Loucy (cell line): ENCODE measurements around the gene ASCL1.

Source experiments
- H2AFZ ChIP-seq: fragments of 200-600 bp; sonication (generic); 2 replicates; pipeline ENCODE4 v1.6.0; 2016; ENCODE audit warnings: antibody characterized with exemption, mild to moderate bottlenecking, low read length, moderate library complexity
- H3F3A ChIP-seq: fragments of 200-600 bp; 2 replicates; pipeline ENCODE4 v1.6.0; 2016; ENCODE audit warnings: antibody characterized with exemption, low read depth, mild to moderate bottlenecking
- H3K27me3 ChIP-seq: fragments of 200-600 bp; sonication (generic); 2 replicates; pipeline ENCODE4 v1.6.1; 2014; ENCODE audit warnings: low read length, mild to moderate bottlenecking; ENCODE audit not compliant: insufficient read depth, poor library complexity, severe bottlenecking
- H3K36me3 ChIP-seq: fragments of 200-600 bp; sonication (generic); 2 replicates; pipeline ENCODE4 v1.6.1; 2016; ENCODE audit warnings: low read length; ENCODE audit not compliant: insufficient read depth
- H3K4me1 ChIP-seq: fragments of 200-600 bp; sonication (generic); 2 replicates; pipeline ENCODE4 v1.5.1; 2014; ENCODE audit warnings: low read length, mild to moderate bottlenecking; ENCODE audit not compliant: insufficient read depth, poor library complexity, severe bottlenecking
- H3K4me2 ChIP-seq: fragments of 200-600 bp; sonication (generic); 2 replicates; pipeline ENCODE4 v1.6.0; 2014; ENCODE audit warnings: antibody characterized with exemption, low read length, low read depth, mild to moderate bottlenecking; ENCODE audit not compliant: poor library complexity, severe bottlenecking
- H3K4me3 ChIP-seq: fragments of 200-600 bp; sonication (generic); 2 replicates; pipeline ENCODE4 v1.5.1; 2014; ENCODE audit warnings: low read length, mild to moderate bottlenecking, mixed read lengths; ENCODE audit not compliant: poor library complexity, severe bottlenecking
- H3K79me2 ChIP-seq: fragments of 200-600 bp; sonication (generic); 2 replicates; pipeline ENCODE4 v1.6.1; 2014; ENCODE audit warnings: low read length; ENCODE audit not compliant: insufficient read depth
- H3K9ac ChIP-seq: fragments of 200-600 bp; sonication (generic); 2 replicates; pipeline ENCODE4 v1.6.0; 2014; ENCODE audit warnings: mild to moderate bottlenecking, low read depth, low read length, moderate library complexity; ENCODE audit not compliant: poor library complexity, severe bottlenecking
- H3K9me2 ChIP-seq: fragments of 200-600 bp; sonication (generic); replicated peaks from 2 replicates; pipeline ENCODE4 v1.6.1; 2016; ENCODE audit warnings: low read depth, low read length, mixed read lengths
- H3K9me3 ChIP-seq: fragments of 200-600 bp; sonication (generic); 2 replicates; pipeline ENCODE4 v1.6.1; 2014; ENCODE audit warnings: mild to moderate bottlenecking, antibody characterized with exemption, low read length, low read depth; ENCODE audit not compliant: insufficient read depth
- H4K20me1 ChIP-seq: fragments of 200-600 bp; sonication (generic); 2 replicates; pipeline ENCODE4 v1.6.0; 2014; ENCODE audit warnings: antibody characterized with exemption, low read length, mild to moderate bottlenecking; ENCODE audit not compliant: insufficient read depth, poor library complexity, severe bottlenecking
- EZH2phosphoT487 ChIP-seq: fragments of 200-600 bp; IDR thresholded peaks from 2 replicates; pipeline ENCODE4 v1.6.1; 2018; ENCODE audit warnings: antibody characterized with exemption, mild to moderate bottlenecking, moderate library complexity, borderline replicate concordance
- TF ChIP-seq, protein P1 (sequence below): fragments of 200-600 bp; sonication (generic); conservative IDR thresholded peaks from 2 replicates; pipeline ENCODE4 v1.5.1; 2014; ENCODE audit warnings: mild to moderate bottlenecking, antibody characterized with exemption, low read length

Gene ASCL1

GRCh38 chr12:102910792-102911191 is 46.7 kb upstream of the ASCL1 start:
- Histone ChIP-seq H2AFZ (no peak overlapping the region), H3K4me3 (no peak overlapping the region), H3K4me1 (no peaks in the 10 kb centered on the region), H3K27me3 (no peaks in the 10 kb centered on the region), H3K4me2 (no peak overlapping the region), H3K9me2 (no peaks in the 10 kb centered on the region), H3K79me2 (no peaks in the 10 kb centered on the region), H3K36me3 (no peaks in the 10 kb centered on the region), H3F3A (no peaks in the 10 kb centered on the region), H3K9me3 (no peaks in the 10 kb centered on the region), H4K20me1 (no peaks in the 10 kb centered on the region), H3K9ac (no peak overlapping the region)
- TF ChIP-seq, protein P1, sequence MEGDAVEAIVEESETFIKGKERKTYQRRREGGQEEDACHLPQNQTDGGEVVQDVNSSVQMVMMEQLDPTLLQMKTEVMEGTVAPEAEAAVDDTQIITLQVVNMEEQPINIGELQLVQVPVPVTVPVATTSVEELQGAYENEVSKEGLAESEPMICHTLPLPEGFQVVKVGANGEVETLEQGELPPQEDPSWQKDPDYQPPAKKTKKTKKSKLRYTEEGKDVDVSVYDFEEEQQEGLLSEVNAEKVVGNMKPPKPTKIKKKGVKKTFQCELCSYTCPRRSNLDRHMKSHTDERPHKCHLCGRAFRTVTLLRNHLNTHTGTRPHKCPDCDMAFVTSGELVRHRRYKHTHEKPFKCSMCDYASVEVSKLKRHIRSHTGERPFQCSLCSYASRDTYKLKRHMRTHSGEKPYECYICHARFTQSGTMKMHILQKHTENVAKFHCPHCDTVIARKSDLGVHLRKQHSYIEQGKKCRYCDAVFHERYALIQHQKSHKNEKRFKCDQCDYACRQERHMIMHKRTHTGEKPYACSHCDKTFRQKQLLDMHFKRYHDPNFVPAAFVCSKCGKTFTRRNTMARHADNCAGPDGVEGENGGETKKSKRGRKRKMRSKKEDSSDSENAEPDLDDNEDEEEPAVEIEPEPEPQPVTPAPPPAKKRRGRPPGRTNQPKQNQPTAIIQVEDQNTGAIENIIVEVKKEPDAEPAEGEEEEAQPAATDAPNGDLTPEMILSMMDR = no peak
- TF ChIP-seq EZH2phosphoT487 = no peak

GRCh38 chr12:102911320-102911719 is 46.2 kb upstream of the ASCL1 start:
- Histone ChIP-seq H3K4me1 (no peaks in the 10 kb centered on the region), H3K36me3 (no peaks in the 10 kb centered on the region), H3K9me2 (no peaks in the 10 kb centered on the region), H3K4me3 (no peak overlapping the region), H3K4me2 (no peak overlapping the region), H3K79me2 (no peaks in the 10 kb centered on the region), H2AFZ (no peak overlapping the region), H4K20me1 (no peaks in the 10 kb centered on the region), H3F3A (no peaks in the 10 kb centered on the region), H3K27me3 (no peaks in the 10 kb centered on the region), H3K9me3 (no peaks in the 10 kb centered on the region), H3K9ac (no peak overlapping the region)
- TF ChIP-seq, protein P1 = no peak
- no peak for TF ChIP-seq EZH2phosphoT487

DNA sequence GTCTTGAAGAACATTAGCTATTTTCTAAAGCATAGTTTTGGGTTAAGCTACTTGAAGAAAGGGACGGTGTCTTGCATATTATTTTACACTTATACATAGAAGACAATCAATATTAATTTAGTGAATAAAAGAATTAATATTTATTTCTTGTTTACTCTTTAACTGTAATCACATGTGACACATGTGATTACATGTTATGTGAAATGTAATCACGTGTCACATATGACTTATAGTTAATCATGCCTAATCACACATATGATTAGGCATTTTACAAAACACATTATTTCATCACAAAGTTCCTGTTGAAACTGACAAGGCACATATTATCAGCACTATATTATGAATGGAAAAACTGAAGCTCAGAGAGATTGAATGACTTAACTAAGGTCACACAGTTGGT is 45.2 kb upstream of the ASCL1 start:
- TF ChIP-seq, protein P1 = no peak
- TF ChIP-seq EZH2phosphoT487 = no peak
- no peaks in the 10 kb centered on the region for H3K4me1 ChIP-seq
- no peak overlapping the region for H3K4me3 ChIP-seq
- H3K79me2 ChIP-seq = no peaks in the 10 kb centered on the region
- no peak overlapping the region for H3K4me2 ChIP-seq
- H3K9ac ChIP-seq = no peak overlapping the region
- no peaks in the 10 kb centered on the region for H3F3A ChIP-seq
- no peaks in the 10 kb centered on the region for H3K27me3 ChIP-seq
- H3K9me3 ChIP-seq = no peaks in the 10 kb centered on the region
- no peak overlapping the region for H2AFZ ChIP-seq
- no peaks in the 10 kb centered on the region for H4K20me1 ChIP-seq
- no peaks in the 10 kb centered on the region for H3K36me3 ChIP-seq
- no peaks in the 10 kb centered on the region for H3K9me2 ChIP-seq
